ENCODE results near the gene FERMT2. TPM values are rescaled to one million over a fixed set of nuclear protein-coding genes. Genes with fewer than 3 reads are reported as not detected.
A peak's percentile ranks its signal among the peaks of the same experiment; 100 is the strongest.

FERMT2 gene
- total RNA-seq, 1 donor from 2014 or later, result 166 TPM

GRCh38 chr14:52926953-52927352 lies 23.9 kb downstream of the FERMT2 start:
- Histone ChIP-seq H3K4me1 (peaks cover 42% of the 10 kb centered on the region), H3K9ac (no peak overlapping the region), H3K79me2 (ENCODE audit: low read depth) (peaks cover 100% of the 10 kb centered on the region), H3F3A (ENCODE audit: low read depth) (peaks cover 11% of the 10 kb centered on the region), H3K27ac (no peak overlapping the region), H2AFZ (replicated peaks) (no peak overlapping the region), H3K36me3 (no peaks in the 10 kb centered on the region), H3K9me3 (ENCODE audit: low read depth) (no peaks in the 10 kb centered on the region), H3K4me2 (no peak overlapping the region), H3K27me3 (no peaks in the 10 kb centered on the region), H3K4me3 (no peak overlapping the region), H4K20me1 (ENCODE audit: low read depth) (peaks cover 88% of the 10 kb centered on the region)
- no peak overlapping the region for H3K27ac Mint-ChIP-seq
- no peak overlapping the region for H3K4me3 Mint-ChIP-seq
- peaks cover 5% of the 10 kb centered on the region for H3K4me1 Mint-ChIP-seq
- no peak for DNase-seq (ENCODE audit: low spot score)
- peaks cover 6% of the 10 kb centered on the region for H3K36me3 Mint-ChIP-seq
- no peaks in the 10 kb centered on the region for H3K27me3 Mint-ChIP-seq (ENCODE audit: insufficient read depth, low read depth)
- no peaks in the 10 kb centered on the region for H3K9me3 Mint-ChIP-seq
- TF ChIP-seq EZH2 (IDR thresholded peaks at IDR 0.05) (no peak), EZH2phosphoT487 (IDR thresholded peaks at IDR 0.05) (no peak)
- TF ChIP-seq, protein P1, sequence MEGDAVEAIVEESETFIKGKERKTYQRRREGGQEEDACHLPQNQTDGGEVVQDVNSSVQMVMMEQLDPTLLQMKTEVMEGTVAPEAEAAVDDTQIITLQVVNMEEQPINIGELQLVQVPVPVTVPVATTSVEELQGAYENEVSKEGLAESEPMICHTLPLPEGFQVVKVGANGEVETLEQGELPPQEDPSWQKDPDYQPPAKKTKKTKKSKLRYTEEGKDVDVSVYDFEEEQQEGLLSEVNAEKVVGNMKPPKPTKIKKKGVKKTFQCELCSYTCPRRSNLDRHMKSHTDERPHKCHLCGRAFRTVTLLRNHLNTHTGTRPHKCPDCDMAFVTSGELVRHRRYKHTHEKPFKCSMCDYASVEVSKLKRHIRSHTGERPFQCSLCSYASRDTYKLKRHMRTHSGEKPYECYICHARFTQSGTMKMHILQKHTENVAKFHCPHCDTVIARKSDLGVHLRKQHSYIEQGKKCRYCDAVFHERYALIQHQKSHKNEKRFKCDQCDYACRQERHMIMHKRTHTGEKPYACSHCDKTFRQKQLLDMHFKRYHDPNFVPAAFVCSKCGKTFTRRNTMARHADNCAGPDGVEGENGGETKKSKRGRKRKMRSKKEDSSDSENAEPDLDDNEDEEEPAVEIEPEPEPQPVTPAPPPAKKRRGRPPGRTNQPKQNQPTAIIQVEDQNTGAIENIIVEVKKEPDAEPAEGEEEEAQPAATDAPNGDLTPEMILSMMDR (IDR thresholded peaks at IDR 0.05), result no peak

DNA sequence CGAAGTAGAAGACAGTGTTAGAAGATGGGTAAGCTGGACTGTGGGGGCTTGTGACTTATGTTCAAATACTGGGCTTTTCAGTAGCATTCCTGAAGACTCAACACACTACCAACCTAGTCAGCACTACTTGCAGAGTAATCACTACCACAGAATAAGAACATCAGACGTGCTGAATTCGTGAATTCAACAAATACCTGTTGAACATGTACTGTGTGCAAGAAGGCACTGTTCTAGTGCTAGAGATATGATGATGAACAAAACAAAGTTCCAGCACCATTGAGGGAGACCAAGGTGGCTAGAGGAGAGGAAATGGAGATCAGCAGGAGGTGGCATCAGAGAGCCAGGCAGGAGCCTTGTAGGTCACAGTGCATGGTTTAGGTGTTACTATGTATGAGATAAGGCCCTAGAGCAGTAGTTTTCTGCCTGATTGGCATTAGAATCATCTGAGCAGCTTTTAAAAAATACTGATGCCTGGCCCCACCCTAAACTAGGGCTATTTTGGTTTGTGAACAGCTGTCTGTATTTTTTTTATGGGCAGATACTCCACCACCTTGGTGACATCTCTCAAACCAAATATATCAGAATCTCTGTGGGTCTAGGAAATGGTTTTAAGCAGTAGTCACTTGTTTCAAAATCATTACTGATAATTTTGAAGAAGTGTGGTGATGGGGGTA lies 26.8 kb downstream of the FERMT2 start:
- H3K9me3 ChIP-seq (ENCODE audit: low read depth), result no peaks in the 10 kb centered on the region
- no peaks in the 10 kb centered on the region for H3F3A ChIP-seq (ENCODE audit: low read depth)
- Mint-ChIP-seq H3K27me3 (ENCODE audit: insufficient read depth, low read depth) (no peaks in the 10 kb centered on the region), H3K27ac (no peak overlapping the region), H3K9me3 (no peaks in the 10 kb centered on the region), H3K4me3 (no peak overlapping the region), H3K36me3 (peaks cover 2% of the 10 kb centered on the region), H3K4me1 (peaks cover 8% of the 10 kb centered on the region)
- H3K27me3 ChIP-seq, result no peaks in the 10 kb centered on the region
- no peak overlapping the region for H3K4me2 ChIP-seq
- TF ChIP-seq EZH2 (IDR thresholded peaks at IDR 0.05), result no peak
- TF ChIP-seq, protein P1 (IDR thresholded peaks at IDR 0.05), result peak; percentile 18
- H3K79me2 ChIP-seq (ENCODE audit: low read depth), result peaks cover 100% of the 10 kb centered on the region
- H2AFZ ChIP-seq (replicated peaks), result no peak overlapping the region
- no peak overlapping the region for H3K27ac ChIP-seq
- no peak overlapping the region for H3K4me3 ChIP-seq
- H3K36me3 ChIP-seq, result no peaks in the 10 kb centered on the region
- peaks cover 26% of the 10 kb centered on the region for H3K4me1 ChIP-seq
- no peak for DNase-seq (ENCODE audit: low spot score)
- H4K20me1 ChIP-seq (ENCODE audit: low read depth), result peaks cover 78% of the 10 kb centered on the region
- no peak overlapping the region for H3K9ac ChIP-seq

- Histone ChIP-seq H3K4me3 (no peak overlapping the region), H2AFZ (replicated peaks) (no peak overlapping the region), H3K9ac (no peak overlapping the region), H4K20me1 (ENCODE audit: low read depth) (peaks cover 65% of the 10 kb centered on the region), H3K4me1 (peaks cover 14% of the 10 kb centered on the region), H3K4me2 (no peak overlapping the region), H3K27me3 (no peaks in the 10 kb centered on the region), H3K27ac (no peak overlapping the region), H3K36me3 (no peaks in the 10 kb centered on the region), H3K79me2 (ENCODE audit: low read depth) (peaks cover 98% of the 10 kb centered on the region), H3K9me3 (ENCODE audit: low read depth) (no peaks in the 10 kb centered on the region), H3F3A (ENCODE audit: low read depth) (no peaks in the 10 kb centered on the region)
- Mint-ChIP-seq H3K4me3 (no peak overlapping the region), H3K27ac (no peak overlapping the region), H3K36me3 (peaks cover 2% of the 10 kb centered on the region), H3K9me3 (no peaks in the 10 kb centered on the region), H3K4me1 (peaks cover 8% of the 10 kb centered on the region), H3K27me3 (ENCODE audit: insufficient read depth, low read depth) (no peaks in the 10 kb centered on the region)
- TF ChIP-seq, protein P1 (IDR thresholded peaks at IDR 0.05), result no peak
- TF ChIP-seq EZH2 (IDR thresholded peaks at IDR 0.05) (no peak), EZH2phosphoT487 (IDR thresholded peaks at IDR 0.05) (no peak)
- no peak for DNase-seq (ENCODE audit: low spot score)
These were observed 28.2 kb downstream of the FERMT2 start for GRCh38 chr14:52922656-52923055.

Measured in neural progenitor cell (in vitro differentiated cells).